ENCODE data around the gene CNDP1. TPM values are rescaled to one million over a fixed set of nuclear protein-coding genes. Genes with fewer than 3 reads are reported as not detected.

Gene CNDP1
- total RNA-seq, 6 experiments from 2014 or later, result not detected

DNA sequence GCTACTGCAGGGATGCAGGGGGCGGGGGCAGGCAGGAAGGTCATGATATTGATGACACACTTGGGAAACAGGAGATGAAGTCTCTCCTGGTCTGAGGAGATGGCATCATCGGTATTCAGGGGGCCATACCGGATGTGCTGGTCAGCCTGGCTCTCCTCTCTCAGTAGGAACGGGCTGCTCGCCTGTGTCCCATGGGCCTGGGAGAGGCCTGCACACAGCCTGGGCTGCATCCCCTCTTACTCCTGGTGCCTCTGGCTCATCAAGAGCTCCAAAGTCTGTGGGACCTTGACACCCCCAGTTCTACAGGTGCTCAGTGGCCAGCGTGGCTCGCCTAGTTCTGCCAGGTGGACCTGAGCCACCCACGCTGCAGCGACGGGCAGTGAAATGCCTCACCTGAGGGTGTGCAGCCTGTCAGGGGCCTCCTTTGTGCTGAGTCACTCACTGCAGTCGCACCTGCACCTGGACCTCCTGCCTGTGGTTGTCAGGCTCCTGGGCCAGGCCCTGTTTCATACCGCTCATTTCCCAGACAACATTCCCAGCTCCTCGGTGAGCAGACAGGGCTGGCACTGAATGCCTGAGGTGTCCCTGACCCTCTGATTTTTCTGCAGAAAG, 18.6 kb upstream of the CNDP1 start:
- Mint-ChIP-seq H3K27ac (no peak overlapping the region), H3K4me3 (no peak overlapping the region), H3K27me3 (ENCODE audit: insufficient read depth) (no peaks in the 10 kb centered on the region), H3K9me3 (no peaks in the 10 kb centered on the region), H3K36me3 (ENCODE audit: low read depth) (peaks cover 23% of the 10 kb centered on the region), H3K4me1 (ENCODE audit: low read depth) (no peaks in the 10 kb centered on the region)
- TF ChIP-seq, protein P1, sequence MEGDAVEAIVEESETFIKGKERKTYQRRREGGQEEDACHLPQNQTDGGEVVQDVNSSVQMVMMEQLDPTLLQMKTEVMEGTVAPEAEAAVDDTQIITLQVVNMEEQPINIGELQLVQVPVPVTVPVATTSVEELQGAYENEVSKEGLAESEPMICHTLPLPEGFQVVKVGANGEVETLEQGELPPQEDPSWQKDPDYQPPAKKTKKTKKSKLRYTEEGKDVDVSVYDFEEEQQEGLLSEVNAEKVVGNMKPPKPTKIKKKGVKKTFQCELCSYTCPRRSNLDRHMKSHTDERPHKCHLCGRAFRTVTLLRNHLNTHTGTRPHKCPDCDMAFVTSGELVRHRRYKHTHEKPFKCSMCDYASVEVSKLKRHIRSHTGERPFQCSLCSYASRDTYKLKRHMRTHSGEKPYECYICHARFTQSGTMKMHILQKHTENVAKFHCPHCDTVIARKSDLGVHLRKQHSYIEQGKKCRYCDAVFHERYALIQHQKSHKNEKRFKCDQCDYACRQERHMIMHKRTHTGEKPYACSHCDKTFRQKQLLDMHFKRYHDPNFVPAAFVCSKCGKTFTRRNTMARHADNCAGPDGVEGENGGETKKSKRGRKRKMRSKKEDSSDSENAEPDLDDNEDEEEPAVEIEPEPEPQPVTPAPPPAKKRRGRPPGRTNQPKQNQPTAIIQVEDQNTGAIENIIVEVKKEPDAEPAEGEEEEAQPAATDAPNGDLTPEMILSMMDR (IDR thresholded peaks at IDR 0.05), result no peak
- no peak for DNase-seq

DNA sequence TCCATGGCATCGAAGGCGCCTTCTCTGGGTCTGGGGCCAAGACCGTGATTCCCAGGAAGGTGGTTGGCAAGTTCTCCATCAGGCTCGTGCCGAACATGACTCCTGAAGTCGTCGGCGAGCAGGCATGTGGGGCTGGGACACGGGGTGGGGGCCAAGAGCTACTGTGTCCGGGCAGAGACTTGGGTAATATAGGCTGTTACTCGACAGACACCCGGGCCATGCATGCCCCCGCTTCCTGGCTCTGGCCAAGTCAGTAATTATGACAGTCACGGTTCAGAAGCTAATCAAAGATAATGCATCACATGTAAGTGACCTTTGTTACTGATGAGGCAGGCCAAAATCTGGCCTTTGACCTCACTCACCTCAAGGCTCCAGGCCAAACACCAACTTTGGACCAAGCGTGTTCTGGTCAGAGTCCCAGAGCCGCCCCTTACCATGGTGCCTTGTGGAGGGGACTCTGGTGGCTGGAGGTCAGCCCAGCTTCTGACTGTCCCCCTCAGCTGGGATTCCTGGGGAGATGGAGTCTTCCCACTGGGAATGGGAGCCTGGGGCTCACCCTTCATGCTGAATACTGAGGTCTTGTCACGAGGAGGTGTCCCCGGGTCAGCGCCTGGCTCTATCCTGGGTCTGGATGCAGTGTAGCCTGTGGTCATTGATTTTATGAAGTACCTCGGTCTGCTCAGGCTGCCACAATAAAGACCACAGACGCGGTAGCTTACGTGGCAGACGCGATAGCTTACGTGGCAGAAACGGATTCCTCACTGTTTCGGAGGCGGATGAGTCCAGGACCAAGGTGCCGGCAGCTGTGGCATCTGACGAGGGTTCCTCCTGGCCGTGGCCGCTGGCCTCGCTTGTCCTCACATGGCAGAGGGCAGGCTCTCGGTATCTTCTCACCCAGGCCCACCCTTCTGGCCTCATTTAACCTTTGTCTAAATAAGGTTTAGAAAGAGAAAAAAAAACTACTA, 17.7 kb upstream of the CNDP1 start:
- Mint-ChIP-seq H3K27ac (no peak overlapping the region), H3K36me3 (ENCODE audit: low read depth) (peaks cover 31% of the 10 kb centered on the region), H3K4me1 (ENCODE audit: low read depth) (no peaks in the 10 kb centered on the region), H3K9me3 (no peaks in the 10 kb centered on the region), H3K27me3 (ENCODE audit: insufficient read depth) (no peaks in the 10 kb centered on the region), H3K4me3 (no peak overlapping the region)
- DNase-seq, result no peak
- TF ChIP-seq, protein P1 (IDR thresholded peaks at IDR 0.05), result no peak

DNA sequence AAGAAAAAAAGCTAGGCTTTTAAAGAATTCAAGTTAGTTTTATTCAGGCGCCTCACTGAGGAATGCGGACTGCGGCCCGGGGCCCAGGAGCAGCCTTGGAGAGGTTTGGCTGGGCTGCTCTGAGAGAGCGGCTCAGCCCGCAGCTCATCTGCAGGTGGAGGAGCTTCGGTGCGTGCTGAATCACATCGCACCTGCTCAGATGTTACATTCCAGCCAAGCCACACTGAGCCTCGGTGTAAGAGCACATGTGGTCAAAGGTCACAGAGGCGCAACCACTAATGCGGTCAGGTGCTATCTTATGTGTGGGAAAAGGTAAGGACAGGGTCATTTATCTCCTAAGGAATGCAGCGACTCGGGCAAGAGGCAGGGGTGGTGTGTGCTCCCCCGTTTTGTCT, 17.1 kb upstream of the CNDP1 start:
- Mint-ChIP-seq H3K27ac (no peak overlapping the region), H3K36me3 (ENCODE audit: low read depth) (peaks cover 31% of the 10 kb centered on the region), H3K27me3 (ENCODE audit: insufficient read depth) (no peaks in the 10 kb centered on the region), H3K4me3 (no peak overlapping the region), H3K9me3 (no peaks in the 10 kb centered on the region), H3K4me1 (ENCODE audit: low read depth) (no peaks in the 10 kb centered on the region)
- DNase-seq, result no peak
- TF ChIP-seq, protein P1 (IDR thresholded peaks at IDR 0.05), result no peak

DNA sequence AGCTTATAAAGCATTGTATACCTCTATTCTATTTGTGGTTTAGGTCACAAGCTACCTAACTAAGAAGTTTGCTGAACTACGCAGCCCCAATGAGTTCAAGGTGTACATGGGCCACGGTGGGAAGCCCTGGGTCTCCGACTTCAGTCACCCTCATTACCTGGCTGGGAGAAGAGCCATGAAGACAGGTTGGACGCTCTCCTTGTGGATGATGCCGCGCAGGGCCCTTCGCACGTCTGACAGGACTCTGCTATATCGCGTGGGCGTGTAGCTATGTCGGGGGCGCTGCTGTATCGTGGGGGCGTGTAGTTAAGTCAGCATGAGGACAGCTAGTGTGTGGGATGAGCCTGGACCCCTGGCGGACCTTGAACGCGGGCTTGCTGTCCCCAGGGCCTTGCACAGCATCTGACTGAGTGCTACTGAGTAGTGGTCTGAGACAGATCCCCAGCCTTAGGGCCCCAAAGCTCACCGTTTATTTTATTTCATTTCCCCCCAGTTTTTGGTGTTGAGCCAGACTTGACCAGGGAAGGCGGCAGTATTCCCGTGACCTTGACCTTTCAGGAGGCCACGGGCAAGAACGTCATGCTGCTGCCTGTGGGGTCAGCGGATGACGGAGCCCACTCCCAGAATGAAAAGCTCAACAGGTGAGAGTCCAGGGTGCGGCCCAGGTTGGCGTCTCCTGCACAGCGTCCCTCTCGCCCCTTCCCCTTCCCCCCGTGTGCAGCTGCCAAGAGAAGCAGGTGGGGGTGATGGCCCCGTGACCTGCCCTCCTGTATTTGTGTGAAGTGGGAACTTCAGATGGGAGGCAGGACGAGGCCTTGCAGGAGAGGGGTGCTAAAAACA, 15.6 kb upstream of the CNDP1 start:
- Mint-ChIP-seq H3K27me3 (ENCODE audit: insufficient read depth) (no peaks in the 10 kb centered on the region), H3K4me3 (no peak overlapping the region), H3K9me3 (no peaks in the 10 kb centered on the region), H3K27ac (no peak overlapping the region), H3K36me3 (ENCODE audit: low read depth) (peaks cover 31% of the 10 kb centered on the region), H3K4me1 (ENCODE audit: low read depth) (no peaks in the 10 kb centered on the region)
- no peak for DNase-seq
- TF ChIP-seq, protein P1 (IDR thresholded peaks at IDR 0.05), result no peak

DNA sequence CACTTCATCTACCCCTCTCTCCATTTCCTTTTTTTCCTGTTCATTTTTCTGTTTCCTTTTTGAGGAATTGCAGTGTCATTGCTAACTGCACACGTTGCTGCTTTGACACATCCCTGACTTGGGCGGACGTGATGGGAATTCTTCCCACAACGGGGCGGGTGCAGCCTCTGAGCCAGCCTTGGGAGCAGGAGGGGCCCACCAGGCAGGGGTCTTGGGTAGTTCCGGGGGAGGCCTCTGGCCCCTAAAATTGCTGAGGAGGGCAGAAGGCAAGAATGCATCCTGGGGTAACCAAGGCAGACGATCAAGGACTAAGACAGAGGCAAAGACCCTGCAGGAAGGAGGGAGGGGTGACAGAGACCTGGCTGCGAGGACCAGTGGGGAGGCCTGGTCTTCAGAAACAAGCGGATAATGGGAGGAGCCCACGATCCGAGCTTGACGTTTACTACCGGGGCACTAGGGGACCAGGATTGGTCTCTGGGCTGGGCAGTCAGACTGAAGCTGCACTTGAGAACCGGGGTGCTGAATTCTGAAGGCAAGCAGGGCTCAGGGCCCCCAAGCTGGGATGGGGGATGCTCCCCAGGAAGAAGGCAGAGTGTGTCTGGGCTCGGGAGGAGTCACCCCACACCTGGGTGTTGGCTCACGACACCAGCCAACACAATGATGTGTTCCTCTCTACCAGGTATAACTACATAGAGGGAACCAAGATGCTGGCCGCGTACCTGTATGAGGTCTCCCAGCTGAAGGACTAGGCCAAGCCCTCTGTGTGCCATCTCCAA, 14.8 kb upstream of the CNDP1 start:
- no peaks in the 10 kb centered on the region for H3K4me1 Mint-ChIP-seq (ENCODE audit: low read depth)
- H3K27me3 Mint-ChIP-seq (ENCODE audit: insufficient read depth), result no peaks in the 10 kb centered on the region; the same call in 1 of the 2 replicates
- H3K9me3 Mint-ChIP-seq, result no peaks in the 10 kb centered on the region
- no peak for DNase-seq
- H3K27ac Mint-ChIP-seq, result no peak overlapping the region
- H3K36me3 Mint-ChIP-seq (ENCODE audit: low read depth), result peaks cover 31% of the 10 kb centered on the region
- TF ChIP-seq, protein P1 (IDR thresholded peaks at IDR 0.05), result no peak
- H3K4me3 Mint-ChIP-seq, result no peak overlapping the region

Measured in HFFc6 (cell line).